BJ (cell line): ENCODE data around the gene PRRC2B. TPM values are rescaled to one million over a fixed set of nuclear protein-coding genes. Genes with fewer than 3 reads are reported as not detected.

Source experiments
- CTCF ChIA-PET: fragments of 350-600 bp; formaldehyde crosslinking; extraction: SDS; loops from one replicate; lab custom pipeline; 2021; ENCODE audit warnings: antibody characterized with exemption, inconsistent platforms; lab: Yijun Ruan, JAX
- POLR2A ChIA-PET: fragments of 300-600 bp; sonication (Branson Sonifier 250); formaldehyde crosslinking; extraction: SDS; loops from one replicate; lab custom pipeline; 2021; ENCODE audit warnings: antibody characterized with exemption; lab: Charles Lee
- DNase-seq: peaks from one replicate; pipeline ENCODE4 v3.0.0-alpha.2; 2011; ENCODE audit warnings: low read depth
- H3K27me3 ChIP-seq: 2 replicates; pipeline ENCODE4 v1.6.0; 2011; ENCODE audit warnings: low read length; ENCODE audit not compliant: control insufficient read depth, insufficient read depth
- H3K36me3 ChIP-seq: 2 replicates; pipeline ENCODE4 v1.5.1; 2011; ENCODE audit warnings: low read length; ENCODE audit not compliant: control insufficient read depth, insufficient read depth
- H3K4me3 ChIP-seq: 2 replicates; pipeline ENCODE4 v1.5.1; 2011; ENCODE audit warnings: low read depth, mild to moderate bottlenecking, control low read depth, low read length
- polyA plus RNA-seq: library from polyadenylated mRNA; depleted of rRNA; stranded (reverse); fragments of >200 nt; gene quantifications from 2 replicates; pipeline ENCODE4 v1.2.3, GENCODE V29; 2011
- TF ChIP-seq, protein P1 (sequence below): IDR thresholded peaks from 2 replicates; pipeline ENCODE4 v1.5.1; 2011; ENCODE audit warnings: low read depth, mild to moderate bottlenecking, control low read depth, inconsistent platforms, low read length, moderate library complexity; ENCODE audit not compliant: insufficient read depth

PRRC2B gene
- polyA plus RNA-seq, 1 experiment, result 25.8 TPM

DNA sequence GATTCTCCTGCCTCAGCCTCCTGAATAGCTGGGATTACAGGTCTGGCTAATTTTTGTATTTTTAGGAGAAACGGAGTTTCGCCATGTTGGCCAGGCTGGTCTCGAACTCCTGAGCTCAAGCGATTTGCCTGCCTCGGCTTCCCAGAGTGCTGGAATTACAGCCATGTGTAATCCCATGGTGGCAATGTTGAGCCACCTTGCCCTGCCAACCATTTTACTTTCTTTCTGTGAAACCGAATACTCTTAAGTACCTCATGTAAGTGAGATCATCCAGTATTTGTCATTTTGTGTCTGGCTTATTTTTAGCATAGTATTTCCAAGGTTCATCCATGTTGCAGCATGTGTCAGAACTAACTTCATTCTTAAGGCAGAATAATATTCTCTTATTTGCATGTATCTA is 8.2 kb downstream of the PRRC2B start:
- no peaks in the 10 kb centered on the region; the same call in 1 of the 2 replicates for H3K36me3 ChIP-seq
- CTCF ChIA-PET, result interaction anchor here (0.6 kb wide), 1 partner anchor 75 kb away, joined by 3 read pairs; no protein-coding TSS in a partner anchor
- TF ChIP-seq, protein P1, sequence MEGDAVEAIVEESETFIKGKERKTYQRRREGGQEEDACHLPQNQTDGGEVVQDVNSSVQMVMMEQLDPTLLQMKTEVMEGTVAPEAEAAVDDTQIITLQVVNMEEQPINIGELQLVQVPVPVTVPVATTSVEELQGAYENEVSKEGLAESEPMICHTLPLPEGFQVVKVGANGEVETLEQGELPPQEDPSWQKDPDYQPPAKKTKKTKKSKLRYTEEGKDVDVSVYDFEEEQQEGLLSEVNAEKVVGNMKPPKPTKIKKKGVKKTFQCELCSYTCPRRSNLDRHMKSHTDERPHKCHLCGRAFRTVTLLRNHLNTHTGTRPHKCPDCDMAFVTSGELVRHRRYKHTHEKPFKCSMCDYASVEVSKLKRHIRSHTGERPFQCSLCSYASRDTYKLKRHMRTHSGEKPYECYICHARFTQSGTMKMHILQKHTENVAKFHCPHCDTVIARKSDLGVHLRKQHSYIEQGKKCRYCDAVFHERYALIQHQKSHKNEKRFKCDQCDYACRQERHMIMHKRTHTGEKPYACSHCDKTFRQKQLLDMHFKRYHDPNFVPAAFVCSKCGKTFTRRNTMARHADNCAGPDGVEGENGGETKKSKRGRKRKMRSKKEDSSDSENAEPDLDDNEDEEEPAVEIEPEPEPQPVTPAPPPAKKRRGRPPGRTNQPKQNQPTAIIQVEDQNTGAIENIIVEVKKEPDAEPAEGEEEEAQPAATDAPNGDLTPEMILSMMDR, result no peak
- H3K4me3 ChIP-seq, result no peak overlapping the region
- H3K27me3 ChIP-seq, result no peaks in the 10 kb centered on the region
- DNase-seq, result no peak
- POLR2A ChIA-PET, result no interaction called here

DNA sequence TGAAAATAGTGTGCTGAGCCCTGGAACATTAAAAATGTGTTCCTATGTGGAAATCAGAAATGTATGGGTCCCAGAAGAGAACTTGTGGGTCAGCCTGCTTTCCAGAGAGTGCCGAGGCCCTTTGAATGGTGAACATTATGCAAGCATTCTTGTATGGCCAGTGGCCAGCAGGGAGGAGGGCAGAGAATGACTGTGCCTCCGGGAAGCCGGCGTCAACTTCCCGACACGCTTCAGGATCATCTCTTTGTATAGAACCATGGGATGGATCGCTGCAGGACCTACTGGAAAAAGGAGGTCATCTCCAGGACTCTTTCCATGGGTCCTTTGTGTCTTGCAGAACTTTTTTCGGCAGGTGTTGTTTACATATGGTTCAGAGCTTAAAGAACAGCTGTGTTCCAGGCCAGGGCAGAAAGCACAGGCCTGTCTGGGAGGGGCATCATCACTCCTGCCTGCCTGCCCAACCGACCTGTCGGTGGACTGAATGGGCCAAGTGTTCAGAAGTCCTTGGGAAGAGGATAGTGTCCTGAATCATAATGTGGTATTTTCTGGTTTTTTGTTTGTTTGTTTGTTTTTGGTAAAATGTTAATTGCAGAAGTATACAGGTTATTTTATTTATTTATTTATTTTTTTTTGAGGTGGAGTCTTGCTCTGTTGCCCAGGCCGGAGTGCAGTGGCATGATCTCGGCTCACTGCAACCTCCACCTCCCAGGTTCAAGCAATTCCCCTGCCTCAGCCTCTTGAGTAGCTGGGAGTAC is 9.0 kb downstream of the PRRC2B start:
- POLR2A ChIA-PET, result no interaction called here
- no peaks in the 10 kb centered on the region for H3K27me3 ChIP-seq
- CTCF ChIA-PET, result interaction anchor here (1.0 kb wide), 1 partner anchor 15 kb away, joined by 3 read pairs; no protein-coding TSS in a partner anchor
- no peaks in the 10 kb centered on the region; the same call in 1 of the 2 replicates for H3K36me3 ChIP-seq
- TF ChIP-seq, protein P1, result no peak
- H3K4me3 ChIP-seq, result no peak overlapping the region
- no peak for DNase-seq

DNA sequence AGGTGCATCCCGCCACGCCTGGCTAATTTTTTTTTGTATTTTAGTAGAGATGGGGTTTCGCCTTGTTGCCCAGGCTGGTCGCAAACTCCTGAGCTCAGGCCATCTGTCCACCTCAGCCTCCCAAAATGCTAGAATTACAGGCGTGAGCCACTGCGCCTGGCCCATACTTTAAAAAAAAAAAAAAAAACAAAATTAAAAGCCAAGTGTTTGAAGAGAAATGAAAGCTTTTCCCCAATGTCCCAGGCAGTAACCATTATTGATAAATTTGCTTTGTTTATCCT is 9.5 kb downstream of the PRRC2B start:
- TF ChIP-seq, protein P1, result no peak
- Histone ChIP-seq H3K27me3 (no peaks in the 10 kb centered on the region), H3K4me3 (no peak overlapping the region), H3K36me3 (no peaks in the 10 kb centered on the region; the same call in 1 of the 2 replicates)
- POLR2A ChIA-PET, result no interaction called here
- CTCF ChIA-PET, result interaction anchor here (1.0 kb wide), 1 partner anchor 14 kb away, joined by 3 read pairs; no protein-coding TSS in a partner anchor
- DNase-seq, result no peak

DNA sequence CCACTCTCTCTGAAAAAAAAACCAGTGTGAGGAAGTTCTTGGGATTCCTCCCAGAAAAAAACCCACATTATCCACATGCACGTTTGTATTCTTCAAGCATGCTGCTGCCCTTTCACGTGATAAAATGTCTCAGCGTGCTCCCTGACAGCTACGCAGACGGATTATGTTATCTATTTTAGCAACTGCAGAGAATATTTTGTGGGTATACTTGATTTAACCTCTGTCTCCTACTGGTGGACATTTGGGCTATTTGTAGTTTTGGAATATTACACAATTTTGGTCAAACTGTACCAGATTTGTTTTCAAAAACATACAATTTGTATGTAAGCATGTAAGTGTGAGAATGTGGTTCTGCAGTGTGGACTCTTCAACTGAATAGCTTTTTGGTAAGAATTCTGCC is 10.7 kb downstream of the PRRC2B start:
- no peaks in the 10 kb centered on the region; the same call in 1 of the 2 replicates for H3K36me3 ChIP-seq
- TF ChIP-seq, protein P1, result no peak
- no peak for DNase-seq
- POLR2A ChIA-PET, result interaction anchor here (1.3 kb wide), 1 partner anchor 8 kb away, joined by 3 read pairs; no protein-coding TSS in a partner anchor
- CTCF ChIA-PET, result interaction anchor here (1.0 to 4.3 kb wide), 4 partner anchors 15 to 68 kb away, joined by 3 to 18 read pairs (median 4); no protein-coding TSS in a partner anchor
- no peak overlapping the region for H3K4me3 ChIP-seq
- no peaks in the 10 kb centered on the region for H3K27me3 ChIP-seq

GRCh38 chr9:131404987-131405386 is 11.1 kb downstream of the PRRC2B start:
- Histone ChIP-seq H3K4me3 (no peak overlapping the region), H3K27me3 (no peaks in the 10 kb centered on the region), H3K36me3 (no peaks in the 10 kb centered on the region; the same call in 1 of the 2 replicates)
- ChIA-PET CTCF (interaction anchor here (1.0 to 4.3 kb wide), 4 partner anchors 15 to 69 kb away, joined by 3 to 18 read pairs (median 4); no protein-coding TSS in a partner anchor), POLR2A (interaction anchor here (1.3 kb wide), 1 partner anchor 9 kb away, joined by 3 read pairs; no protein-coding TSS in a partner anchor)
- DNase-seq, result no peak
- TF ChIP-seq, protein P1, result no peak
